WTC11 (cell line): ENCODE data around the gene ZFHX3. TPM values are rescaled to one million over a fixed set of nuclear protein-coding genes. Genes with fewer than 3 reads are reported as not detected.

Experiments
- ATAC-seq: fragments of 200-7000 bp; cut with Tn5 transposase; 2 replicates; pipeline ENCODE4 v1.10.0; 2021; ENCODE audit warnings: mild to moderate bottlenecking, moderate library complexity
- CTCF ChIA-PET: fragments of 300-600 bp; sonication (Branson Sonifier 250); formaldehyde crosslinking; loops from one replicate; lab custom pipeline; 2021; ENCODE audit warnings: antibody characterized with exemption; lab: Charles Lee
- POLR2A ChIA-PET: fragments of 350-600 bp; sonication (Branson Sonifier 250); formaldehyde crosslinking; loops from one replicate; lab custom pipeline; 2021; ENCODE audit warnings: antibody characterized with exemption; lab: Charles Lee
- DNase-seq: peaks from one replicate; pipeline ENCODE4 v3.0.0; 2021; ENCODE audit warnings: low spot score
- H3K27ac Mint-ChIP-seq: 2 replicates; pipeline ENCODE4 v1.8.0; 2021; ENCODE audit warnings: mixed read lengths
- H3K27me3 Mint-ChIP-seq: 2 replicates; pipeline ENCODE4 v1.8.0; 2021; ENCODE audit warnings: low read depth, mild to moderate bottlenecking, moderate library complexity, mixed read lengths
- H3K36me3 Mint-ChIP-seq: 2 replicates; pipeline ENCODE4 v1.8.0; 2021; ENCODE audit warnings: mixed read lengths
- H3K4me1 Mint-ChIP-seq: 2 replicates; pipeline ENCODE4 v1.8.0; 2022; ENCODE audit warnings: mixed read lengths
- H3K4me3 Mint-ChIP-seq: 2 replicates; pipeline ENCODE4 v1.8.0; 2021; ENCODE audit warnings: mild to moderate bottlenecking, moderate library complexity, mixed read lengths
- H3K9me3 Mint-ChIP-seq: 2 replicates; pipeline ENCODE4 v1.8.0; 2021; ENCODE audit warnings: mixed read lengths
- CREM ChIP-seq: sonication (generic); formaldehyde crosslinking; IDR thresholded peaks from 2 replicates; pipeline ENCODE4 v1.8.1; 2022; ENCODE audit warnings: mild to moderate bottlenecking, missing genetic modification reagents, moderate library complexity
- EMX1 ChIP-seq: fragments of 250-450 bp; sonication (Bioruptor Pico); IDR thresholded peaks from 2 replicates; pipeline ENCODE4 v1.8.0; 2021; ENCODE audit warnings: mild to moderate bottlenecking
- FOXK1 ChIP-seq: sonication (generic); formaldehyde crosslinking; IDR thresholded peaks from 2 replicates; pipeline ENCODE4 v1.8.0; 2022; ENCODE audit warnings: mild to moderate bottlenecking, moderate library complexity, missing genetic modification reagents
- GRHL2 ChIP-seq: fragments of 250-450 bp; sonication (Bioruptor Pico); IDR thresholded peaks from 2 replicates; pipeline ENCODE4 v1.8.0; 2022; ENCODE audit warnings: mild to moderate bottlenecking, moderate library complexity; ENCODE audit not compliant: insufficient replicate concordance, severe bottlenecking
- MAX ChIP-seq: sonication (generic); formaldehyde crosslinking; IDR thresholded peaks from 2 replicates; pipeline ENCODE4 v1.8.0; 2022; ENCODE audit warnings: mild to moderate bottlenecking, missing genetic modification reagents
- NFATC4 ChIP-seq: fragments of 250-450 bp; sonication (Bioruptor Pico); IDR thresholded peaks from 2 replicates; pipeline ENCODE4 v1.9.0; 2021; ENCODE audit warnings: mild to moderate bottlenecking
- NR2C2 ChIP-seq: sonication (generic); formaldehyde crosslinking; IDR thresholded peaks from 2 replicates; pipeline ENCODE4 v1.8.0; 2022; ENCODE audit warnings: mild to moderate bottlenecking, missing genetic modification reagents
- OVOL2 ChIP-seq: fragments of 250-450 bp; sonication (Bioruptor Pico); IDR thresholded peaks from 2 replicates; pipeline ENCODE4 v1.9.0; 2021; ENCODE audit warnings: mild to moderate bottlenecking, borderline replicate concordance
- SP1 ChIP-seq: sonication (generic); formaldehyde crosslinking; conservative IDR thresholded peaks from 2 replicates; pipeline ENCODE4 v1.8.1; 2022; ENCODE audit warnings: missing genetic modification reagents
- USF1 ChIP-seq: sonication (generic); formaldehyde crosslinking; IDR thresholded peaks from 2 replicates; pipeline ENCODE4 v1.8.0; 2022; ENCODE audit warnings: mild to moderate bottlenecking, missing genetic modification reagents
- ZNF219 ChIP-seq: sonication (generic); formaldehyde crosslinking; IDR thresholded peaks from 2 replicates; pipeline ENCODE4 v1.8.0; 2023; ENCODE audit warnings: missing genetic modification reagents, mild to moderate bottlenecking, borderline replicate concordance
- ZNF263 ChIP-seq: sonication (generic); formaldehyde crosslinking; IDR thresholded peaks from 2 replicates; pipeline ENCODE4 v1.8.1; 2022; ENCODE audit warnings: low read depth, mild to moderate bottlenecking, moderate library complexity, missing genetic modification reagents
- ZNF416 ChIP-seq: fragments of 250-450 bp; sonication (Bioruptor Pico); IDR thresholded peaks from 2 replicates; pipeline ENCODE4 v1.9.0; 2021; ENCODE audit warnings: mild to moderate bottlenecking, inconsistent platforms
- ZNF423 ChIP-seq: fragments of 250-450 bp; sonication (Bioruptor Pico); IDR thresholded peaks from 2 replicates; pipeline ENCODE4 v2.1.2; 2022; ENCODE audit warnings: mild to moderate bottlenecking, moderate library complexity
- ZNF532 ChIP-seq: fragments of 250-450 bp; sonication (Bioruptor Pico); IDR thresholded peaks from 2 replicates; pipeline ENCODE4 v1.9.0; 2021; ENCODE audit warnings: mild to moderate bottlenecking, borderline replicate concordance
- total RNA-seq: library from RNA; stranded (reverse); gene quantifications from 3 replicates; pipeline ENCODE4 v1.2.3, GENCODE V29; 2021
- TF ChIP-seq, protein P1 (sequence below): sonication (generic); formaldehyde crosslinking; IDR thresholded peaks from 2 replicates; pipeline ENCODE4 v1.8.0; 2023; ENCODE audit warnings: missing genetic modification reagents
- TF ChIP-seq, protein P2 (sequence below): sonication (generic); formaldehyde crosslinking; IDR thresholded peaks from 2 replicates; pipeline ENCODE4 v1.8.0; 2022; ENCODE audit warnings: mild to moderate bottlenecking, missing genetic modification reagents
- TF ChIP-seq, protein P3 (sequence below): sonication (generic); formaldehyde crosslinking; IDR thresholded peaks from 2 replicates; pipeline ENCODE4 v1.8.0; 2023; ENCODE audit warnings: missing genetic modification reagents, mild to moderate bottlenecking, borderline replicate concordance
- TF ChIP-seq, protein P4 (sequence below): sonication (generic); formaldehyde crosslinking; IDR thresholded peaks from 2 replicates; pipeline ENCODE4 v1.8.1; 2023; ENCODE audit warnings: mild to moderate bottlenecking, missing genetic modification reagents

ZFHX3 gene
- total RNA-seq, 1 experiment from 2014 or later, result 5.7 TPM

GRCh38 chr16:72924537-72924926 lies 123.4 kb downstream of the ZFHX3 start (continued):
- TF ChIP-seq, protein P1, sequence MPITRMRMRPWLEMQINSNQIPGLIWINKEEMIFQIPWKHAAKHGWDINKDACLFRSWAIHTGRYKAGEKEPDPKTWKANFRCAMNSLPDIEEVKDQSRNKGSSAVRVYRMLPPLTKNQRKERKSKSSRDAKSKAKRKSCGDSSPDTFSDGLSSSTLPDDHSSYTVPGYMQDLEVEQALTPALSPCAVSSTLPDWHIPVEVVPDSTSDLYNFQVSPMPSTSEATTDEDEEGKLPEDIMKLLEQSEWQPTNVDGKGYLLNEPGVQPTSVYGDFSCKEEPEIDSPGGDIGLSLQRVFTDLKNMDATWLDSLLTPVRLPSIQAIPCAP (CRISPR knock-in tag), result no peak
- TF ChIP-seq ZNF416, result no peak
- no peak for TF ChIP-seq ZNF532 (CRISPR knock-in tag)
- no peak for TF ChIP-seq NFATC4 (CRISPR knock-in tag)
- no peak for TF ChIP-seq ZNF219 (CRISPR knock-in tag)

DNA sequence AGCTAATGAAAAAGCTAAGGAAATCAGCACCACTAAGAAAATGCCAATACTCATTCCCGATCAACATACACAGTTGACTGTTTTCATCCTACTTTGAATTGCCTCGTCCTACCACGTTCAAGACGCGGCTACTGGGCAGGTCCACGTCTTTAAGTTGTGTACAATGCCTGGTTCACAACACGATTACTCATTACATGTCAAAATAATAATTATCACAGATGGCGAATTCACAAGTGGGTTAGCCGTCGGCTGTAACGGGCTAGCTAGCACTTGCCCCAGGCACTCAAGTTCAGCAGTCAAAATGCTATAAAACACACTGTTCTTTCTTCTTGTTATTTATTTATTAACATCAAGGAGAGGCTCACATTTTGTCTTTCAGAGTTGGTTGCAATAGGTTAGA lies 124.2 kb downstream of the ZFHX3 start:
- ChIA-PET CTCF (no interaction called here), POLR2A (no interaction called here)
- Mint-ChIP-seq H3K4me1 (peaks cover 10% of the 10 kb centered on the region), H3K36me3 (no peaks in the 10 kb centered on the region), H3K27me3 (no peaks in the 10 kb centered on the region), H3K27ac (no peak overlapping the region), H3K4me3 (no peak overlapping the region), H3K9me3 (no peaks in the 10 kb centered on the region)
- DNase-seq (no peak), ATAC-seq (no peak)
- TF ChIP-seq MAX (CRISPR knock-in tag) (no peak), GRHL2 (CRISPR knock-in tag) (no peak), ZNF263 (CRISPR knock-in tag) (no peak), SP1 (no peak), ZNF423 (no peak), CREM (no peak)

DNA sequence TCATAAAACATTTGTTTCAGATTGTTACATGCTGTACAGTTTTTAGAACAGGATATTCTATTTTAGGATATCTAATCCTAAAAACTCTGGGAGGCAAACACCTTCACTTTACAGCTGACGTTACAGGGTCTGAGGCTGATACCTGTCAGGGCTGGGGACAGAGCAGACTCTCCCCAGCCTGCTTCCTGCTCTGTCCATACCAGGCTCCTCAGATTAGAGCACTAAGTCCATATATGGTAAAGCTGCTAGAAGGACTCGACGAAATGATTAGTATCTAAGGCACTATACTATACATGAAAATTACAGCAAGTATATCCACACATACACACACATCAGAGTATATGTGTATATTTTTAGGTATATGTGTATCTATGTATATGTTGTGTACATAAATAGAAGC lies 125.2 kb downstream of the ZFHX3 start:
- H3K4me3 Mint-ChIP-seq, result no peak overlapping the region
- peaks cover 10% of the 10 kb centered on the region for H3K4me1 Mint-ChIP-seq
- CTCF ChIA-PET, result no interaction called here
- ATAC-seq, result no peak
- H3K36me3 Mint-ChIP-seq, result no peaks in the 10 kb centered on the region
- TF ChIP-seq, protein P2, sequence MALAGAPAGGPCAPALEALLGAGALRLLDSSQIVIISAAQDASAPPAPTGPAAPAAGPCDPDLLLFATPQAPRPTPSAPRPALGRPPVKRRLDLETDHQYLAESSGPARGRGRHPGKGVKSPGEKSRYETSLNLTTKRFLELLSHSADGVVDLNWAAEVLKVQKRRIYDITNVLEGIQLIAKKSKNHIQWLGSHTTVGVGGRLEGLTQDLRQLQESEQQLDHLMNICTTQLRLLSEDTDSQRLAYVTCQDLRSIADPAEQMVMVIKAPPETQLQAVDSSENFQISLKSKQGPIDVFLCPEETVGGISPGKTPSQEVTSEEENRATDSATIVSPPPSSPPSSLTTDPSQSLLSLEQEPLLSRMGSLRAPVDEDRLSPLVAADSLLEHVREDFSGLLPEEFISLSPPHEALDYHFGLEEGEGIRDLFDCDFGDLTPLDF (CRISPR knock-in tag), result no peak
- no peak for TF ChIP-seq OVOL2 (CRISPR knock-in tag)
- TF ChIP-seq, all 79 proteins: peak for 0
- no peak overlapping the region for H3K27ac Mint-ChIP-seq
- H3K9me3 Mint-ChIP-seq, result no peaks in the 10 kb centered on the region
- POLR2A ChIA-PET, result no interaction called here
- no peaks in the 10 kb centered on the region for H3K27me3 Mint-ChIP-seq
- DNase-seq, result no peak

DNA sequence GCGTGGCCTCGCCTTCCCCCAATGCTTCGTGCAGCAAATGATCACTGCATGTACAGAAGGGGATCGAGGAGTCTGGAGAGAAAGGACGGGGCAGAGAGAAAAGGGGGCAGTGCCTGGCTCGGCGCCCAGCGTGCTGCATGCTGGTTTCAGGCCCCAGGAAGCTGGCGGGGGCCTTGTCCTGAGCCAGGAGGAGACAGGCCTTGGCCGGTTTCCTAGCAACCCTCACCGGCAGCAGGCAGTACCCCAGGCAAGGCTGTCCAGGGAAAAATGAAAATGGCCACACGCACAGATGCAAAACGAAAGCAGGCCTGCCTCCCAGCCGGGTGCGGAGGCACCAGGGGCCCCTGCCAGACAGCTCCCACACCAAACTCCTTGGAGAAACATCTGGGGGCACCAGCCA lies 126.3 kb downstream of the ZFHX3 start:
- ATAC-seq (no peak), DNase-seq (no peak)
- Mint-ChIP-seq H3K4me3 (no peak overlapping the region), H3K4me1 (peaks cover 7% of the 10 kb centered on the region; the same call in 1 of the 2 replicates), H3K9me3 (no peaks in the 10 kb centered on the region), H3K27ac (no peak overlapping the region), H3K27me3 (no peaks in the 10 kb centered on the region), H3K36me3 (no peaks in the 10 kb centered on the region)
- ChIA-PET POLR2A (interaction anchor here (0.6 kb wide), 1 partner anchor 8 kb away, joined by 7 read pairs; no protein-coding TSS in a partner anchor), CTCF (interaction anchor here (0.7 kb wide), 1 partner anchor 74 kb away, joined by 3 read pairs; no protein-coding TSS in a partner anchor)
- TF ChIP-seq FOXK1 (CRISPR knock-in tag) (no peak), EMX1 (CRISPR knock-in tag) (no peak), NR2C2 (CRISPR knock-in tag) (no peak), ZNF423 (no peak), USF1 (no peak)
- TF ChIP-seq, protein P3, sequence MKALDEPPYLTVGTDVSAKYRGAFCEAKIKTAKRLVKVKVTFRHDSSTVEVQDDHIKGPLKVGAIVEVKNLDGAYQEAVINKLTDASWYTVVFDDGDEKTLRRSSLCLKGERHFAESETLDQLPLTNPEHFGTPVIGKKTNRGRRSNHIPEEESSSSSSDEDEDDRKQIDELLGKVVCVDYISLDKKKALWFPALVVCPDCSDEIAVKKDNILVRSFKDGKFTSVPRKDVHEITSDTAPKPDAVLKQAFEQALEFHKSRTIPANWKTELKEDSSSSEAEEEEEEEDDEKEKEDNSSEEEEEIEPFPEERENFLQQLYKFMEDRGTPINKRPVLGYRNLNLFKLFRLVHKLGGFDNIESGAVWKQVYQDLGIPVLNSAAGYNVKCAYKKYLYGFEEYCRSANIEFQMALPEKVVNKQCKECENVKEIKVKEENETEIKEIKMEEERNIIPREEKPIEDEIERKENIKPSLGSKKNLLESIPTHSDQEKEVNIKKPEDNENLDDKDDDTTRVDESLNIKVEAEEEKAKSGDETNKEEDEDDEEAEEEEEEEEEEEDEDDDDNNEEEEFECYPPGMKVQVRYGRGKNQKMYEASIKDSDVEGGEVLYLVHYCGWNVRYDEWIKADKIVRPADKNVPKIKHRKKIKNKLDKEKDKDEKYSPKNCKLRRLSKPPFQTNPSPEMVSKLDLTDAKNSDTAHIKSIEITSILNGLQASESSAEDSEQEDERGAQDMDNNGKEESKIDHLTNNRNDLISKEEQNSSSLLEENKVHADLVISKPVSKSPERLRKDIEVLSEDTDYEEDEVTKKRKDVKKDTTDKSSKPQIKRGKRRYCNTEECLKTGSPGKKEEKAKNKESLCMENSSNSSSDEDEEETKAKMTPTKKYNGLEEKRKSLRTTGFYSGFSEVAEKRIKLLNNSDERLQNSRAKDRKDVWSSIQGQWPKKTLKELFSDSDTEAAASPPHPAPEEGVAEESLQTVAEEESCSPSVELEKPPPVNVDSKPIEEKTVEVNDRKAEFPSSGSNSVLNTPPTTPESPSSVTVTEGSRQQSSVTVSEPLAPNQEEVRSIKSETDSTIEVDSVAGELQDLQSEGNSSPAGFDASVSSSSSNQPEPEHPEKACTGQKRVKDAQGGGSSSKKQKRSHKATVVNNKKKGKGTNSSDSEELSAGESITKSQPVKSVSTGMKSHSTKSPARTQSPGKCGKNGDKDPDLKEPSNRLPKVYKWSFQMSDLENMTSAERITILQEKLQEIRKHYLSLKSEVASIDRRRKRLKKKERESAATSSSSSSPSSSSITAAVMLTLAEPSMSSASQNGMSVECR (CRISPR knock-in tag), result no peak
- TF ChIP-seq, protein P4, sequence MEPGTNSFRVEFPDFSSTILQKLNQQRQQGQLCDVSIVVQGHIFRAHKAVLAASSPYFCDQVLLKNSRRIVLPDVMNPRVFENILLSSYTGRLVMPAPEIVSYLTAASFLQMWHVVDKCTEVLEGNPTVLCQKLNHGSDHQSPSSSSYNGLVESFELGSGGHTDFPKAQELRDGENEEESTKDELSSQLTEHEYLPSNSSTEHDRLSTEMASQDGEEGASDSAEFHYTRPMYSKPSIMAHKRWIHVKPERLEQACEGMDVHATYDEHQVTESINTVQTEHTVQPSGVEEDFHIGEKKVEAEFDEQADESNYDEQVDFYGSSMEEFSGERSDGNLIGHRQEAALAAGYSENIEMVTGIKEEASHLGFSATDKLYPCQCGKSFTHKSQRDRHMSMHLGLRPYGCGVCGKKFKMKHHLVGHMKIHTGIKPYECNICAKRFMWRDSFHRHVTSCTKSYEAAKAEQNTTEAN (CRISPR knock-in tag), result no peak
